Hepatocyte (in vitro differentiated cells): ENCODE results near the gene CCDC144A. TPM values are rescaled to one million over a fixed set of nuclear protein-coding genes. Genes with fewer than 3 reads are reported as not detected.
"Not testable (repeated sequence)": the region's sequence is repeated elsewhere in the genome, so short reads cannot be mapped to it uniquely, and the experiment has no call there.

Source experiments
- DNase-seq: peaks from one replicate; pipeline ENCODE4 v3.0.0-alpha.2; 2016; ENCODE audit warnings: low spot score
- H2AFZ ChIP-seq: fragments of 200-600 bp; sonication (generic); 2 replicates; pipeline ENCODE4 v1.6.0; 2016; ENCODE audit warnings: antibody characterized with exemption, mild to moderate bottlenecking
- H3K27ac ChIP-seq: fragments of 200-600 bp; sonication (generic); 2 replicates; pipeline ENCODE4 v1.5.1; 2016; ENCODE audit warnings: mild to moderate bottlenecking
- H3K27me3 ChIP-seq: fragments of 200-600 bp; sonication (generic); 2 replicates; pipeline ENCODE4 v1.6.1; 2016
- H3K36me3 ChIP-seq: fragments of 200-600 bp; sonication (generic); replicated peaks from 2 replicates; pipeline ENCODE4 v1.5.1; 2016; ENCODE audit warnings: low read depth; ENCODE audit not compliant: insufficient read depth
- H3K4me1 ChIP-seq: fragments of 200-600 bp; sonication (generic); 2 replicates; pipeline ENCODE4 v1.5.1; 2016; ENCODE audit warnings: mild to moderate bottlenecking, moderate library complexity; ENCODE audit not compliant: insufficient read depth
- H3K4me2 ChIP-seq: fragments of 200-600 bp; sonication (generic); 2 replicates; pipeline ENCODE4 v1.6.0; 2016
- H3K4me3 ChIP-seq: fragments of 200-600 bp; sonication (generic); 2 replicates; pipeline ENCODE4 v1.5.1; 2016; ENCODE audit warnings: mild to moderate bottlenecking
- H3K79me2 ChIP-seq: fragments of 200-600 bp; sonication (generic); 2 replicates; pipeline ENCODE4 v1.6.0; 2017; ENCODE audit warnings: mild to moderate bottlenecking
- H3K9me2 ChIP-seq: fragments of 200-600 bp; sonication (generic); replicated peaks from 2 replicates; pipeline ENCODE4 v1.6.0; 2017; ENCODE audit warnings: mild to moderate bottlenecking; ENCODE audit not compliant: insufficient read depth
- H3K9me3 ChIP-seq: fragments of 200-600 bp; sonication (generic); 2 replicates; pipeline ENCODE4 v1.5.1; 2016; ENCODE audit warnings: low read depth, mild to moderate bottlenecking
- H4K20me1 ChIP-seq: fragments of 200-600 bp; sonication (generic); 2 replicates; pipeline ENCODE4 v1.6.0; 2016; ENCODE audit warnings: mild to moderate bottlenecking; ENCODE audit not compliant: insufficient read depth, poor library complexity, severe bottlenecking
- CTCF ChIP-seq: fragments of 200-600 bp; sonication (generic); IDR thresholded peaks from 2 replicates; pipeline ENCODE4 v1.5.1; 2016; ENCODE audit warnings: antibody characterized with exemption, mild to moderate bottlenecking; ENCODE audit not compliant: poor library complexity
- EZH2 ChIP-seq: fragments of 200-600 bp; sonication (generic); IDR thresholded peaks from 2 replicates; pipeline ENCODE4 v1.6.1; 2016; ENCODE audit warnings: antibody characterized with exemption, mild to moderate bottlenecking, borderline replicate concordance
- EZH2phosphoT487 ChIP-seq: fragments of 200-600 bp; sonication (generic); IDR thresholded peaks from one replicate; pipeline ENCODE4 v1.6.1; 2018; ENCODE audit warnings: antibody characterized with exemption, mild to moderate bottlenecking, low read depth, moderate library complexity; ENCODE audit not compliant: unreplicated experiment, severe bottlenecking
- WGBS: methylation state at CpG from one replicate; pipeline ENCODE4 v1.1.6; 2016; ENCODE audit warnings: low lambda C conversion rate; ENCODE audit errors: missing lambda C conversion rate; 5-methylcytosine and 5-hydroxymethylcytosine counted together
- polyA plus RNA-seq: library from polyadenylated mRNA; unstranded; fragments of >200 nt; fragmentation: Nextera tagmentation; extraction: Ambion mirVana; gene quantifications from 2 replicates; pipeline ENCODE4 v1.2.1, GENCODE V29; 2016
- total RNA-seq: library from RNA; depleted of rRNA; stranded (reverse); fragments of >200 nt; gene quantifications from 2 replicates; pipeline ENCODE4 v1.2.3, GENCODE V29; 2014

The CCDC144A gene
- total and polyA plus RNA-seq, 2 experiments from 2014 or later, result 0.47 to 0.50 TPM

- TF ChIP-seq CTCF (no peak), EZH2 (no peak), EZH2phosphoT487 (no peak)
- H3K36me3 ChIP-seq, result no peaks in the 10 kb centered on the region
- H3K4me3 ChIP-seq, result no peak overlapping the region
- no peak for DNase-seq
- H3K9me2 ChIP-seq, result no peaks in the 10 kb centered on the region
- no peaks in the 10 kb centered on the region for H4K20me1 ChIP-seq
- H3K27me3 ChIP-seq, result peaks cover 11% of the 10 kb centered on the region
- H3K79me2 ChIP-seq, result no peaks in the 10 kb centered on the region
- no peak overlapping the region for H3K27ac ChIP-seq
- H3K9me3 ChIP-seq, result no peaks in the 10 kb centered on the region
- H3K4me1 ChIP-seq, result no peaks in the 10 kb centered on the region
- no peak overlapping the region for H2AFZ ChIP-seq
- 88% methylated on average over 23 of the region's 23 CpGs for WGBS
- no peak overlapping the region for H3K4me2 ChIP-seq
Observed at GRCh38 chr17:16818821-16819683, 129.0 kb downstream of the CCDC144A start.

GRCh38 chr17:16820161-16820877 is 130.3 kb downstream of the CCDC144A start:
- no peak overlapping the region for H2AFZ ChIP-seq
- TF ChIP-seq EZH2, result no peak
- TF ChIP-seq EZH2phosphoT487, result no peak
- H3K27me3 ChIP-seq, result peaks cover 6% of the 10 kb centered on the region
- H3K4me1 ChIP-seq, result no peaks in the 10 kb centered on the region
- no peaks in the 10 kb centered on the region for H4K20me1 ChIP-seq
- WGBS, result 83% methylated on average over 7 of the region's 7 CpGs
- no peak for DNase-seq
- H3K4me2 ChIP-seq, result no peak overlapping the region
- H3K27ac ChIP-seq, result no peak overlapping the region
- H3K9me2 ChIP-seq, result no peaks in the 10 kb centered on the region
- no peaks in the 10 kb centered on the region for H3K36me3 ChIP-seq
- no peaks in the 10 kb centered on the region for H3K79me2 ChIP-seq
- H3K4me3 ChIP-seq, result no peak overlapping the region
- no peaks in the 10 kb centered on the region for H3K9me3 ChIP-seq

GRCh38 chr17:16820979-16821543 is 131.0 kb downstream of the CCDC144A start:
- Histone ChIP-seq H3K9me2 (no peaks in the 10 kb centered on the region), H3K79me2 (no peaks in the 10 kb centered on the region), H3K27me3 (peaks cover 6% of the 10 kb centered on the region), H3K4me2 (no peak overlapping the region), H3K9me3 (no peaks in the 10 kb centered on the region), H3K4me3 (no peak overlapping the region), H3K4me1 (no peaks in the 10 kb centered on the region), H2AFZ (no peak overlapping the region), H4K20me1 (no peaks in the 10 kb centered on the region), H3K36me3 (no peaks in the 10 kb centered on the region), H3K27ac (no peak overlapping the region)
- WGBS, result 58% methylated on average over 6 of the region's 7 CpGs
- DNase-seq, result no peak
- TF ChIP-seq CTCF (no peak), EZH2phosphoT487 (no peak), EZH2 (no peak)

GRCh38 chr17:16822133-16822532 is 132.1 kb downstream of the CCDC144A start:
- not testable (repeated sequence) for H3K9me3 ChIP-seq, H3K79me2 ChIP-seq, H3K36me3 ChIP-seq, H2AFZ ChIP-seq, H3K27ac ChIP-seq, H3K4me2 ChIP-seq, H4K20me1 ChIP-seq, H3K4me3 ChIP-seq, H3K4me1 ChIP-seq, H3K9me2 ChIP-seq, DNase-seq, H3K27me3 ChIP-seq
- WGBS, result 92% methylated on average over 14 of the region's 17 CpGs

- not testable (repeated sequence) for DNase-seq, H3K4me3 ChIP-seq, H3K4me1 ChIP-seq, H2AFZ ChIP-seq, H3K36me3 ChIP-seq, H3K4me2 ChIP-seq, H3K27me3 ChIP-seq, H3K27ac ChIP-seq, H3K9me2 ChIP-seq, H3K79me2 ChIP-seq, H3K9me3 ChIP-seq, H4K20me1 ChIP-seq
- WGBS, result 44% methylated on average over 2 of the region's 5 CpGs
Observed at GRCh38 chr17:16823768-16824406, 133.8 kb downstream of the CCDC144A start.
